NT2/D1 (cell line): ENCODE measurements around the gene ALAD.
"Not testable (repeated sequence)": the region's sequence is repeated elsewhere in the genome, so short reads cannot be mapped to it uniquely, and the experiment has no call there.

Source experiments
- SUZ12 ChIP-seq: IDR thresholded peaks from 2 replicates; pipeline ENCODE4 v1.6.1; 2011; ENCODE audit not compliant: insufficient read length, insufficient read depth; ENCODE audit errors: extremely low read depth
- ZNF274 ChIP-seq: IDR thresholded peaks from 2 replicates; pipeline ENCODE4 v1.6.1; 2011; ENCODE audit warnings: mild to moderate bottlenecking, low read depth, low read length

GRCh38 chr9:113406353-113406752, 5.3 kb upstream of the ALAD start:
- not testable (repeated sequence) for TF ChIP-seq ZNF274, SUZ12
